Measurements from ENCODE around the gene HIPK2. TPM values are rescaled to one million over a fixed set of nuclear protein-coding genes. Genes with fewer than 3 reads are reported as not detected.

Gene HIPK2
- total RNA-seq, 2 donors from 2014 or later, result 54.4 to 72.7 TPM

DNA sequence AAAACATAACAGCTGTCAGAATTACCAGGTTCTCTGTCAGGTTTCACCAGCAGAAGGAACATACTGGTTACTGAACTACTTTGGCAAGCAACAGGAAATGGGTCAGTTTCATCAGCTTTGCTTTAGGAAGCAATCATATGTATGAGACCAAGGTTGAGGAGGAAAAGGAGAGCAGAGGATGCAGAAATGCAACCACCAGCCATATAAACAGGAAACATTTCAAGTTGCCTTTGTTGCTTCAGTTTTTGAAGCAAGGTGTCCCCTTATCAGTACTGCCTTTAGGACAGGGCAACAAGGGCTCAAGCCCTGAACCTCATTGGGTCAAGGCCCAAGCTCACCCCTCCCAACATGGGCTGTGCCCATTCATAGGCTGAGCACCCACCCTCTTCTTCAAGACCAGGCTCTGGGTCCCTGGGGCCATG lies 10.2 kb downstream of the HIPK2 start:
- Histone ChIP-seq H3K4me3 (no peak overlapping the region), H3K4me1 (replicated peaks) (peaks cover 7% of the 10 kb centered on the region), H3K9me3 (no peaks in the 10 kb centered on the region), H3K27me3 (replicated peaks; ENCODE audit: insufficient read depth) (no peaks in the 10 kb centered on the region), H3K27ac (no peak overlapping the region), H3K36me3 (no peaks in the 10 kb centered on the region)
- DNase-seq (ENCODE audit: low spot score), result no peak
- intact Hi-C loops (cut with DNase I), result no loop called here
- no peak for TF ChIP-seq POLR2A (IDR thresholded peaks at IDR 0.05)

DNA sequence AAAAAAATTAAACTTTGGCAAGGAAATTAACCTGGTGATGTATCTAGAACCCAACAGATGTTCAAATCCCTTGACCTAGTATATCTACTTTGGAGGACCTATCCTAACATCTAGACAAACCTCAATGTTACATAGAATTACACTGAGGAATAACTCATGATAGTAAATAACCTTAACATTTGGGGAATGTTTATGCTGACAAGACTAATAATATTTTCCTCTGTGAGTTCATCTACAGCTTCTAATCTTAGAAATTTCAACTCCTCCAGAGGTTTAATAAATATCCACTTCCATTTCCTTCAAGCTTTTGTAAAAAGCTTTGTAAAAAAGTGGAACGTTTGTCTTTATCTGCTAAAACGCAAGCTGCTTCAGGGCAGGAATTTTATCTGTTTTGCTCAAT lies 12.7 kb downstream of the HIPK2 start:
- DNase-seq (ENCODE audit: low spot score), result no peak
- H3K27ac ChIP-seq, result no peak overlapping the region
- H3K27me3 ChIP-seq (replicated peaks; ENCODE audit: insufficient read depth), result no peaks in the 10 kb centered on the region
- intact Hi-C loops (cut with DNase I), result no loop called here
- no peak overlapping the region for H3K4me3 ChIP-seq
- H3K4me1 ChIP-seq (replicated peaks), result peaks cover 7% of the 10 kb centered on the region
- H3K36me3 ChIP-seq, result no peaks in the 10 kb centered on the region
- WGBS, result 66% methylated on average over 2 of the region's 2 CpGs
- no peaks in the 10 kb centered on the region for H3K9me3 ChIP-seq
- TF ChIP-seq POLR2AphosphoS5 (IDR thresholded peaks at IDR 0.05) (no peak), POLR2A (IDR thresholded peaks at IDR 0.05) (no peak)

DNA sequence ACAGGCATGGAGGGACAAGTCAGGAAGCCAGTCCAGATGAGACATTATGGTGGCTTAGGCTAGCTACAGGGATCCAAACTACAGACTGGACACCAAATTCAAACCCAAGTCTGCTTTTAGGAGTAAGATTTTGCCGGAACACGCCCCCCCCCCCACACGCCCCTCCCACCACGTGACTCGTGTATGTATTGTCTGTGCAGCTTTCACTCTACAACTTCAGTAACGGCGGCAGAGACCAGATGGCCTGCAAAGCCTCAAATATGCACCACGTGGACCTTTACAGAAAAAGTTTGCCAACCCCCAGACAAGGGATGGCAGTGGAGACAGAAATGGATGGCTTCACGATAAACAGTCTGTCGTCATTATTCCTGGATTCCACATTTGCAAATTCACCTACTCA lies 14.5 kb downstream of the HIPK2 start:
- no peaks in the 10 kb centered on the region for H3K36me3 ChIP-seq
- WGBS, result 66% methylated on average over 10 of the region's 10 CpGs

DNA sequence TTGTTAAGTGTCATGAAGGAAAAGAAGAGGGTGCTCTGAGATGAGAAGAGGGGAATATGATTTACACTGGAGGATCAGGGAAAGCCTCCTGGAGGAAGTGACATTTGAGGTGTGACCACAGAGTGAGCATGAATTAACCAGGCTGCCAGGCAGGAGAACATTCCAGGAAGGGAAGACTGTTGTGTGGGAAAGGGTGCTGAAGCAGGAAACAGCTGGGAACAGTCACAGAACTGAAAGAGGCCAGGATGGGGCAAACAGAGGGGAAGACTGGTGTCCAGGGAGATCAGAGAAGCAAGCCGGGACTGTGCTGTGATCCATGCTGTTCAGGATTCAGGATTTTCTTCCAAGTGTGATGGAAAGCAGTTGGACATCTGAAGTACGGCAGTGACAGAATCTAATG lies 14.9 kb downstream of the HIPK2 start:
- TF ChIP-seq POLR2AphosphoS5 (IDR thresholded peaks at IDR 0.05) (no peak), POLR2A (IDR thresholded peaks at IDR 0.05) (no peak)
- TF ChIP-seq, protein P1, sequence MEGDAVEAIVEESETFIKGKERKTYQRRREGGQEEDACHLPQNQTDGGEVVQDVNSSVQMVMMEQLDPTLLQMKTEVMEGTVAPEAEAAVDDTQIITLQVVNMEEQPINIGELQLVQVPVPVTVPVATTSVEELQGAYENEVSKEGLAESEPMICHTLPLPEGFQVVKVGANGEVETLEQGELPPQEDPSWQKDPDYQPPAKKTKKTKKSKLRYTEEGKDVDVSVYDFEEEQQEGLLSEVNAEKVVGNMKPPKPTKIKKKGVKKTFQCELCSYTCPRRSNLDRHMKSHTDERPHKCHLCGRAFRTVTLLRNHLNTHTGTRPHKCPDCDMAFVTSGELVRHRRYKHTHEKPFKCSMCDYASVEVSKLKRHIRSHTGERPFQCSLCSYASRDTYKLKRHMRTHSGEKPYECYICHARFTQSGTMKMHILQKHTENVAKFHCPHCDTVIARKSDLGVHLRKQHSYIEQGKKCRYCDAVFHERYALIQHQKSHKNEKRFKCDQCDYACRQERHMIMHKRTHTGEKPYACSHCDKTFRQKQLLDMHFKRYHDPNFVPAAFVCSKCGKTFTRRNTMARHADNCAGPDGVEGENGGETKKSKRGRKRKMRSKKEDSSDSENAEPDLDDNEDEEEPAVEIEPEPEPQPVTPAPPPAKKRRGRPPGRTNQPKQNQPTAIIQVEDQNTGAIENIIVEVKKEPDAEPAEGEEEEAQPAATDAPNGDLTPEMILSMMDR (IDR thresholded peaks at IDR 0.05), result no peak
- intact Hi-C loops (cut with DNase I), result no loop called here
- no peaks in the 10 kb centered on the region for H3K36me3 ChIP-seq
- H3K9me3 ChIP-seq, result no peaks in the 10 kb centered on the region
- WGBS, result 82% methylated on average over 2 of the region's 2 CpGs
- H3K27ac ChIP-seq, result no peak overlapping the region
- H3K27me3 ChIP-seq (replicated peaks; ENCODE audit: insufficient read depth), result no peaks in the 10 kb centered on the region
- peaks cover 3% of the 10 kb centered on the region for H3K4me1 ChIP-seq (replicated peaks)
- no peak for DNase-seq (ENCODE audit: low spot score)
- no peak overlapping the region for H3K4me3 ChIP-seq

More for the DNA sequence above, 14.5 kb downstream of the HIPK2 start:
- intact Hi-C loops (cut with DNase I), result no loop called here
- Histone ChIP-seq H3K4me1 (replicated peaks) (peaks cover 3% of the 10 kb centered on the region), H3K4me3 (no peak overlapping the region), H3K9me3 (no peaks in the 10 kb centered on the region), H3K27me3 (replicated peaks; ENCODE audit: insufficient read depth) (no peaks in the 10 kb centered on the region), H3K27ac (no peak overlapping the region)
- TF ChIP-seq, protein P1 (IDR thresholded peaks at IDR 0.05), result no peak
- TF ChIP-seq POLR2AphosphoS5 (IDR thresholded peaks at IDR 0.05), result no peak
- no peak for TF ChIP-seq POLR2A (IDR thresholded peaks at IDR 0.05)
- DNase-seq (ENCODE audit: low spot score), result no peak

DNA sequence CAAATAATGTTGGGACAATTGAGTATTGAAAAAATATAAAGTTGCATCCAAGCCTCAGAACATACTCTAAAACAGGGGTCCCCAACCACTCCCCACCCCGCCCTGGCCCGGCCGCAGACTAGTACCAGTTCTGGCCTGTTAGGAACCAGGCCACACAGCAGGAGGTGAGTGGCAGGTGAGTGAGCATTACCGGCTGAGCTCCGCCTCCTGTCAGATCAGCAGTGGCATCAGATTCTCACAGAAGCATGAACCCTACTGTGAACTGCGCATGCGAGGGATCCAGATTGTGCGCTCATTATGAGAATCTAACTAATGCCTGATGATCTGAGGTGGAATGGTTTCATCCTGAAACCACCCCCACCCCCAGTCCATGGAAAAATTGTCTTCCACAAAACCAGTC lies 19.4 kb downstream of the HIPK2 start:
- DNase-seq (ENCODE audit: low spot score), result no peak
- TF ChIP-seq POLR2AphosphoS5 (IDR thresholded peaks at IDR 0.05), result no peak
- TF ChIP-seq POLR2A (IDR thresholded peaks at IDR 0.05), result no peak
- TF ChIP-seq, protein P1 (IDR thresholded peaks at IDR 0.05), result no peak
- peaks cover 7% of the 10 kb centered on the region for H3K4me1 ChIP-seq (replicated peaks)

DNA sequence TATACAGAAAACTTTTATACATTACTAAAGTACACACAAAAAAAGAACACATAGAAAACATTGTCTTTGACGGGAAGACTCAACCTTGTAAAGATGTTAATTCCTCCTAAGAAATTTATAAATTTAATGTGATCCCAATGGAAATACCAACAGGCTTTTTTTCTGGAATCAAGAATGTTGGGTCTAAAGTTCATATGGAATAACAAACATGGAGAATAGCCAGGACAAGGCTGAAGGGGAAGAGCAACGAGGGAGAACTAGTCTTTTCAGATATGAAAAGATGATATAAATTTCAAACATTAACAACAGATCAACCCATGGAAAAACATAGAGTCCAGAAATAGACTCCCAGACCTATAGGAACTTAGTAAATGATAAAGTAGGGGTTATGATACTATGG lies 19.8 kb downstream of the HIPK2 start:
- Histone ChIP-seq H3K36me3 (no peaks in the 10 kb centered on the region), H3K4me1 (replicated peaks) (peaks cover 7% of the 10 kb centered on the region), H3K27ac (no peak overlapping the region), H3K4me3 (no peak overlapping the region), H3K27me3 (replicated peaks; ENCODE audit: insufficient read depth) (no peaks in the 10 kb centered on the region), H3K9me3 (no peaks in the 10 kb centered on the region)
- intact Hi-C loops (cut with DNase I), result no loop called here
- no peak for DNase-seq (ENCODE audit: low spot score)
- TF ChIP-seq, protein P1 (IDR thresholded peaks at IDR 0.05), result no peak
- TF ChIP-seq POLR2A (IDR thresholded peaks at IDR 0.05), result no peak
- no peak for TF ChIP-seq POLR2AphosphoS5 (IDR thresholded peaks at IDR 0.05)
- WGBS, result 41% methylated on average over 2 of the region's 2 CpGs

More for the DNA sequence above, 19.4 kb downstream of the HIPK2 start:
- no peaks in the 10 kb centered on the region for H3K36me3 ChIP-seq
- H3K9me3 ChIP-seq, result no peaks in the 10 kb centered on the region
- no peak overlapping the region for H3K4me3 ChIP-seq
- no peaks in the 10 kb centered on the region for H3K27me3 ChIP-seq (replicated peaks; ENCODE audit: insufficient read depth)
- intact Hi-C loops (cut with DNase I), result no loop called here
- H3K27ac ChIP-seq, result no peak overlapping the region
- WGBS, result 87% methylated on average over 8 of the region's 8 CpGs
